ENCODE data around the gene EIF2B2.

Gene EIF2B2

GRCh38 chr14:75002392-75003249, at the start of gene EIF2B2:
EIF2B2 (plus strand) TSS chr14:75002921; CDS start chr14:75002991, 70 bp downstream.
- DNase-seq: peak; percentile 98

- no peak for DNase-seq
Observed at GRCh38 chr14:74953686-74954085, 49.0 kb upstream of the EIF2B2 start.

- no peak for DNase-seq
Observed at GRCh38 chr14:74954232-74954946, 48.3 kb upstream of the EIF2B2 start.

GRCh38 chr14:74954947-74955228, 47.8 kb upstream of the EIF2B2 start:
- DNase-seq: no peak

- DNase-seq: no peak
Observed at GRCh38 chr14:74955229-74956026, 47.3 kb upstream of the EIF2B2 start, which contains the start of gene PGF. PGF (minus strand) TSS chr14:74955597; CDS start chr14:74955242, 355 bp downstream.

GRCh38 chr14:74956027-74956279, 46.8 kb upstream of the EIF2B2 start:
- no peak for DNase-seq

GRCh38 chr14:74956280-74957072, 46.2 kb upstream of the EIF2B2 start:
- DNase-seq: no peak

GRCh38 chr14:74959596-74960180, 43.0 kb upstream of the EIF2B2 start:
- no peak for DNase-seq

- DNase-seq: no peak
Observed at GRCh38 chr14:74960736-74961135, 42.0 kb upstream of the EIF2B2 start.

- no peak for DNase-seq
Observed at GRCh38 chr14:74961238-74961911, 41.3 kb upstream of the EIF2B2 start.

GRCh38 chr14:74962046-74962445, 40.7 kb upstream of the EIF2B2 start:
- no peak for DNase-seq

- DNase-seq: no peak
Observed at GRCh38 chr14:74962493-74962892, 40.2 kb upstream of the EIF2B2 start.

GRCh38 chr14:74963178-74963704, 39.5 kb upstream of the EIF2B2 start:
- DNase-seq: no peak

GRCh38 chr14:74963705-74964271, 38.9 kb upstream of the EIF2B2 start:
- DNase-seq: no peak

- DNase-seq: no peak
Observed at GRCh38 chr14:74964787-74965485, 37.8 kb upstream of the EIF2B2 start.

GRCh38 chr14:74965486-74966153, 37.1 kb upstream of the EIF2B2 start:
- no peak for DNase-seq

GRCh38 chr14:74968811-74969210, 33.9 kb upstream of the EIF2B2 start:
- DNase-seq: no peak

- no peak for DNase-seq
Observed at GRCh38 chr14:74973003-74973653, 29.6 kb upstream of the EIF2B2 start.

- DNase-seq: no peak
Observed at GRCh38 chr14:74973905-74974363, 28.8 kb upstream of the EIF2B2 start.
